HCT116 (cell line): ENCODE data around the gene EMP2. TPM values are rescaled to one million over a fixed set of nuclear protein-coding genes. Genes with fewer than 3 reads are reported as not detected.

ENCODE experiments used
- ATAC-seq: fragments of 200-7000 bp; cut with Tn5 transposase; 2 replicates; pipeline ENCODE4 v1.9.1; 2020; ENCODE audit warnings: mild to moderate bottlenecking, moderate library complexity
- BruUV-seq: library from RNA; stranded (reverse); fragments of 400-500 nt; replicated peaks from 2 replicates; lab custom pipeline; 2021; lab: Mats Ljungman, UMichigan
- CTCF ChIA-PET: fragments of 300-600 bp; sonication (Branson Sonifier 250); formaldehyde crosslinking; loops from one replicate; lab custom pipeline; 2021; ENCODE audit warnings: antibody characterized with exemption; lab: Charles Lee
- POLR2A ChIA-PET: fragments of 300-600, 350-600 bp; sonication (Branson Sonifier 250); formaldehyde crosslinking; loops from one replicate; lab custom pipeline; 2021; ENCODE audit warnings: antibody characterized with exemption; lab: Charles Lee
- RAD21 ChIA-PET, 2 experiments: fragments of 300-600 bp; sonication (Branson Sonifier 250); formaldehyde crosslinking; loops; one replicate each; lab custom pipeline; 2023; ENCODE audit warnings: low total read pairs in 2 of 2; ENCODE audit not compliant: uncharacterized antibody in 2 of 2, unreplicated experiment in 2 of 2, low non-redundant PET in 1 of 2; lab: Charles Lee
- DNase-seq: peaks from one replicate; pipeline ENCODE4 v3.0.0-alpha.2; 2010; ENCODE audit warnings: low read depth, low spot score
- H2AFZ ChIP-seq: fragments of 200-600 bp; shearing (Covaris generic), sonication (generic); 2 replicates; pipeline ENCODE4 v1.6.1; 2017; ENCODE audit warnings: low read depth, mixed run types, mixed read lengths, antibody characterized with exemption, low read length; ENCODE audit not compliant: poor library complexity, severe bottlenecking
- H3K27ac ChIP-seq: 2 replicates; pipeline ENCODE4 v1.5.1; 2012; ENCODE audit warnings: low read depth, low read length
- H3K27me3 ChIP-seq: fragments of 200-600 bp; sonication (generic); 2 replicates; pipeline ENCODE4 v1.6.1; 2016; ENCODE audit warnings: mixed run types, low read length, mixed read lengths; ENCODE audit not compliant: insufficient read depth
- H3K36me3 ChIP-seq, 2 experiments: fragments of 200-500 bp in 1 of 2; fragments of 200-600 bp in 1 of 2; sonication (Bioruptor generic) in 1 of 2; sonication (generic) in 1 of 2; 2 replicates each; pipeline versions ENCODE4 v1.5.1 to v1.6.1; 2014 to 2016; ENCODE audit warnings: low read length in 2 of 2, inconsistent platforms in 1 of 2, mixed read lengths in 1 of 2, mixed run types in 1 of 2; ENCODE audit not compliant: insufficient read depth in 2 of 2, control insufficient read depth in 1 of 2
- H3K4me1 ChIP-seq, 2 experiments: fragments of 200-600 bp in 1 of 2; sonication (generic) in 1 of 2; 2 replicates each; pipeline versions ENCODE4 v1.5.1 to v1.6.1; 2012 to 2017; ENCODE audit warnings: low read length in 2 of 2, inconsistent platforms in 1 of 2, mild to moderate bottlenecking in 1 of 2, mixed read lengths in 1 of 2, mixed run types in 1 of 2, moderate library complexity in 1 of 2; ENCODE audit not compliant: insufficient read depth in 2 of 2, control insufficient read depth in 1 of 2
- H3K4me2 ChIP-seq: fragments of 200-600 bp; sonication (generic); 2 replicates; pipeline ENCODE4 v1.6.1; 2017; ENCODE audit warnings: mixed run types, low read length, mixed read lengths
- H3K4me3 ChIP-seq, 2 experiments: fragments of 200-600 bp in 1 of 2; sonication (generic) in 1 of 2; replicated peaks in 1 of 2; 2 replicates each; pipeline ENCODE4 v1.5.1; 2011 to 2016; ENCODE audit warnings: low read length in 2 of 2, control low read depth in 1 of 2, low read depth in 1 of 2, mild to moderate bottlenecking in 1 of 2, mixed read lengths in 1 of 2, mixed run types in 1 of 2
- H3K79me2 ChIP-seq: fragments of 200-600 bp; sonication (generic); 2 replicates; pipeline ENCODE4 v1.6.1; 2017; ENCODE audit warnings: mild to moderate bottlenecking, mixed run types, low read length, moderate library complexity, mixed read lengths; ENCODE audit not compliant: insufficient read depth
- H3K9ac ChIP-seq: fragments of 200-600 bp; sonication (generic); 2 replicates; pipeline ENCODE4 v1.6.1; 2016; ENCODE audit warnings: low read length, mixed read lengths
- H3K9me2 ChIP-seq: fragments of 200-600 bp; sonication (generic), shearing (Covaris generic); 2 replicates; pipeline ENCODE4 v1.6.1; 2017; ENCODE audit warnings: mixed run types, mild to moderate bottlenecking, moderate library complexity; ENCODE audit not compliant: insufficient read depth
- H3K9me3 ChIP-seq, 2 experiments: fragments of 200-500 bp in 1 of 2; fragments of 200-600 bp in 1 of 2; sonication (Bioruptor generic) in 1 of 2; sonication (generic) in 1 of 2; 2 replicates each; pipeline ENCODE4 v1.6.1; 2014 to 2017; ENCODE audit warnings: low read length in 2 of 2, mixed read lengths in 2 of 2, inconsistent platforms in 1 of 2, low read depth in 1 of 2, mild to moderate bottlenecking in 1 of 2, mixed run types in 1 of 2, moderate library complexity in 1 of 2; ENCODE audit not compliant: control insufficient read depth in 1 of 2, insufficient read depth in 1 of 2
- H4K20me1 ChIP-seq: fragments of 200-600 bp; sonication (generic), shearing (Covaris generic); 2 replicates; pipeline ENCODE4 v1.6.1; 2017; ENCODE audit warnings: mixed run types, mild to moderate bottlenecking, moderate library complexity; ENCODE audit not compliant: insufficient read depth
- CBX3 ChIP-seq: IDR thresholded peaks from 2 replicates; pipeline ENCODE4 v1.6.1; 2012; ENCODE audit warnings: low read depth
- ELF1 ChIP-seq: IDR thresholded peaks from 2 replicates; pipeline ENCODE4 v1.6.1; 2012; ENCODE audit warnings: low read depth, borderline replicate concordance
- EZH2phosphoT487 ChIP-seq: fragments of 200-600 bp; IDR thresholded peaks from 2 replicates; pipeline ENCODE4 v1.6.1; 2018; ENCODE audit warnings: antibody characterized with exemption, borderline replicate concordance
- FOSL1 ChIP-seq: IDR thresholded peaks from 2 replicates; pipeline ENCODE4 v1.6.1; 2012; ENCODE audit warnings: low read depth
- JUND ChIP-seq: IDR thresholded peaks from 2 replicates; pipeline ENCODE4 v1.6.1; 2012
- POLR2AphosphoS5 ChIP-seq: IDR thresholded peaks from 2 replicates; pipeline ENCODE4 v1.6.1; 2011; ENCODE audit warnings: mild to moderate bottlenecking, low read depth, low read length, moderate library complexity
- TCF7L2 ChIP-seq: IDR thresholded peaks from 2 replicates; pipeline ENCODE4 v1.7.0; 2011; ENCODE audit warnings: borderline replicate concordance, inconsistent platforms; ENCODE audit not compliant: insufficient read depth, insufficient read length; ENCODE audit errors: extremely low read depth
- YY1 ChIP-seq: IDR thresholded peaks from 2 replicates; pipeline ENCODE4 v1.6.1; 2011; ENCODE audit warnings: low read length, low read depth, moderate library complexity, mild to moderate bottlenecking; ENCODE audit not compliant: insufficient replicate concordance; ENCODE audit errors: extremely low read depth
- ZNF274 ChIP-seq: fragments of 200-500 bp; sonication (Bioruptor generic); IDR thresholded peaks from 2 replicates; pipeline ENCODE4 v1.6.1; 2014; ENCODE audit warnings: mild to moderate bottlenecking, low read depth, low read length, inconsistent platforms
- intact Hi-C: fragments of 100-400 bp; cut with micrococcal nuclease; formaldehyde crosslinking; loops from 2 replicates; pipeline ENCODE4 v1.10.0; 2022
- total RNA-seq: library from RNA; stranded (reverse); gene quantifications from one replicate; pipeline ENCODE4 v1.2.1, GENCODE V29; 2021; ENCODE audit not compliant: unreplicated experiment
- TF ChIP-seq, protein P1 (sequence below): IDR thresholded peaks from 2 replicates; pipeline ENCODE4 v1.6.1; 2012

The EMP2 gene
- total RNA-seq, 1 experiment from 2014 or later: 32.6 TPM

DNA sequence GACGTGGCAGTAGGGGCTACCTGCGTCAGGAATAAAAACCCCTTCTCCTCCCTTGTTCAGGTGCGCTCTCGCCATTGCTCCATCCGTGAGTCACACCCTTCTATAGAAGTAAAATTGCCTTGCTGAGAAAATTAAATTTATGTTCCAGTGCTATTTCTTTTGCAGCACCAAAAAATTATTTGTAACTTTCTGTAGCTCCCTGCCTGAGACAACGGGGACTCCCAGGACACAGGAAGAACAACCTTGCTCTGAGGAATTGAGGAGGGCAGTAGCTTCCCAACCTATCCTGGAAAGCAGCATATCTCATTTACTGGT, 85.4 kb downstream of the EMP2 start:
- ATAC-seq: no peak
- Histone ChIP-seq H4K20me1 (no peaks in the 10 kb centered on the region), H3K4me3 (no peak overlapping the region), H3K36me3 (no peaks in the 10 kb centered on the region), H3K79me2 (no peaks in the 10 kb centered on the region), H3K9me3 (peaks cover 4 to 5% of the 10 kb centered on the region in 2 experiments; a peak in 1 of 4 replicates), H3K9ac (no peak overlapping the region), H3K4me2 (no peak overlapping the region), H3K27ac (no peak overlapping the region), H3K27me3 (no peaks in the 10 kb centered on the region), H3K4me1 (no peaks in the 10 kb centered on the region), H2AFZ (no peak overlapping the region), H3K9me2 (no peaks in the 10 kb centered on the region)
- no peak for DNase-seq
- ChIA-PET RAD21 (no interaction called here), POLR2A (no interaction called here), CTCF (no interaction called here)
- no peak for TF ChIP-seq FOSL1
- TF ChIP-seq ZNF274: no peak
- no peak for TF ChIP-seq CBX3
- no peak for TF ChIP-seq TCF7L2
- no peak for TF ChIP-seq YY1
- intact Hi-C loops: no loop called here
- BruUV-seq: no TSS peak

GRCh38 chr16:10494343-10495030, 85.9 kb downstream of the EMP2 start:
- peaks cover 4 to 5% of the 10 kb centered on the region in 2 experiments; a peak in 1 of 4 replicates for H3K9me3 ChIP-seq
- no peaks in the 10 kb centered on the region for H3K27me3 ChIP-seq
- intact Hi-C loops: no loop called here
- TF ChIP-seq JUND (no peak), ELF1 (no peak), CBX3 (no peak), EZH2phosphoT487 (no peak), ZNF274 (no peak), YY1 (no peak), POLR2AphosphoS5 (no peak)
- TF ChIP-seq, protein P1, sequence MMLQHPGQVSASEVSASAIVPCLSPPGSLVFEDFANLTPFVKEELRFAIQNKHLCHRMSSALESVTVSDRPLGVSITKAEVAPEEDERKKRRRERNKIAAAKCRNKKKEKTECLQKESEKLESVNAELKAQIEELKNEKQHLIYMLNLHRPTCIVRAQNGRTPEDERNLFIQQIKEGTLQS: no peak
- no TSS peak for BruUV-seq
- H2AFZ ChIP-seq: no peak overlapping the region
- no peaks in the 10 kb centered on the region for H4K20me1 ChIP-seq
- RAD21 ChIA-PET: no interaction called here
- POLR2A ChIA-PET: no interaction called here
- CTCF ChIA-PET: no interaction called here
- H3K79me2 ChIP-seq: no peaks in the 10 kb centered on the region
- no peak overlapping the region for H3K4me2 ChIP-seq
- H3K9me2 ChIP-seq: no peaks in the 10 kb centered on the region
- H3K36me3 ChIP-seq: no peaks in the 10 kb centered on the region
- no peak overlapping the region for H3K9ac ChIP-seq
- DNase-seq (no peak), ATAC-seq (no peak)
- no peaks in the 10 kb centered on the region for H3K4me1 ChIP-seq
- H3K4me3 ChIP-seq: no peak overlapping the region
- no peak overlapping the region for H3K27ac ChIP-seq
